GM18505 (cell line): ENCODE results near the gene SEMA6A.
"Not testable (repeated sequence)": the region's sequence is repeated elsewhere in the genome, so short reads cannot be mapped to it uniquely, and the experiment has no call there.

Experiments used
- ATAC-seq: cut with Tn5 transposase; IDR thresholded peaks from one replicate; pipeline ENCODE4 v1.9.1; 2021; ENCODE audit not compliant: unreplicated experiment
- POLR2A ChIP-seq: IDR thresholded peaks from 4 replicates; pipeline ENCODE4 v1.6.1; 2011; ENCODE audit warnings: borderline replicate concordance; ENCODE audit not compliant: insufficient read depth, insufficient read length; ENCODE audit errors: extremely low read depth

Gene SEMA6A

DNA sequence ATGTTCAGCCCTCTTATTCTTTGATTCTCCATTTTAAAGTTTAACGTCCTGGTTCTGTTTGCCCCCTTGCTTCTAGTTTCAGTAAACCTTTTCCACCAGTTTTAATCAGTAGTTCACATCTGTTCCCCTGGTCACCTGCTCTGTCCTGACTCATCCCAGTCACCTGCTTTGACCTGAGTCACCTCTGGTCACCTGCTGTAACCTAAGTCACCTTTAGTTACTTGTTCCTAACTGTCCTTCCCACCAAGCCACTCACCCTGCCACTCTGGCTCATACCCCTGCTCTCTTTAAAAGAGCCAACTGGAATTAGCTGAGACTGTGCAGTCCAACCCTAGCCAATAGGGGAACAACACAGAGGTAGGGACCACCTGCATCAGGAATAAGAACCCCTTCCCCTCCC lies 43.0 kb downstream of the SEMA6A start:
- ATAC-seq, result no peak
- TF ChIP-seq POLR2A, result no peak

DNA sequence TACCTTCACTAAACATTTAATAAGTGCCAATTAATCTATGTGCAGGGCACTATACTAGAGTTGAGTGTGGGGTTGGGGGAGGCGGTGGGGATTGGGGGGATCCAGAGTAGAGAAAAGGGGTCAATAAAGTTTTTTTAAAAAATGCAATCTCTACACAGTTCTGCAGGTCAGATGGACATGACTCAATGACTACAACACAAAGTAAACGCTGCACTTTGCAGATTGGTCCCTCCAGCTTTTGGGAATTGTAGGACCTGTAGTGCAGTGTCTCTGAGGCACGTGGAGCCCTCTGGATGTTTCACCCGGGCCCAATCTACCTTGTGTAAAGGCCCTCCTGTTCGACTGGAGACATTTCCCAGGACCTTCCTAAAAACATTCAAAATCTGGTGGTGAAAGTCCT lies 43.5 kb downstream of the SEMA6A start:
- no peak for ATAC-seq
- TF ChIP-seq POLR2A, result no peak

DNA sequence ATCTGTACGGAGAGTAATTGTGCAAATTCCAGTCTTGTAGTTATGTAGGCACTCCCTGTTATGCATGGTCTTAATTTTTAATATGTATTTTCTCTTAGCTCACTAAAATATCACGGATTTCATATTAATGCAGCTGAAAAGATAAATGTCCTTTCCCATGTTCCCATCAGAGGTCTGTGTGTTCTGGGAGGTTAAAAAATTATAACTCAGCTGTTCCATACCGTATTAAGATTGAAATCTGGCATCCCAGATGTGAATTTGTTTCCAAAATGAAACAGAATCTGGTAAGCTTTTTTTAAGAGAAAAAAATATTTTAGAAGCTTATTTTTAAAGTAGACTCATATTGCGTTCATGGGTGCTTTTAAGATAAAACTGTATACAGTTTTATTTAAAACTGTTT lies 44.3 kb downstream of the SEMA6A start:
- no peak for ATAC-seq
- TF ChIP-seq POLR2A, result no peak

DNA sequence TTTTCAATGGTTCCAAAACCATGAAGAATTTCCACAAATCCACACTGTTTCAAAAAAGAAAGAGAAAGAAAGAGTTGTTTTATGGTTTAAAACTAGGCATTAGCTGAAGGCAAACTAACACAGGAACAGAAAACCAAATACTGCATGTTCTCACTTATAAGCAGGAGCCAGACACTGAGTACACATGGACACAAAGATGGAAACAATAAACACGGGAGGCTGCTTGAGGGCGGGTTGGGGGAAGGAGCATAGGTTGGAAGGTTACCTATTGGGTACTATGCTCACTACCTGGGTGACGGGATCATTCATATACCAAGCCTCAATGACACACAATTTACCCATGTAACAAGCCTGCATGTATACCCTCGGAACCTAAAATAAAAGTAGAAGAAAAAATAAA lies 45.0 kb downstream of the SEMA6A start:
- ATAC-seq, result no peak
- TF ChIP-seq POLR2A, result no peak

DNA sequence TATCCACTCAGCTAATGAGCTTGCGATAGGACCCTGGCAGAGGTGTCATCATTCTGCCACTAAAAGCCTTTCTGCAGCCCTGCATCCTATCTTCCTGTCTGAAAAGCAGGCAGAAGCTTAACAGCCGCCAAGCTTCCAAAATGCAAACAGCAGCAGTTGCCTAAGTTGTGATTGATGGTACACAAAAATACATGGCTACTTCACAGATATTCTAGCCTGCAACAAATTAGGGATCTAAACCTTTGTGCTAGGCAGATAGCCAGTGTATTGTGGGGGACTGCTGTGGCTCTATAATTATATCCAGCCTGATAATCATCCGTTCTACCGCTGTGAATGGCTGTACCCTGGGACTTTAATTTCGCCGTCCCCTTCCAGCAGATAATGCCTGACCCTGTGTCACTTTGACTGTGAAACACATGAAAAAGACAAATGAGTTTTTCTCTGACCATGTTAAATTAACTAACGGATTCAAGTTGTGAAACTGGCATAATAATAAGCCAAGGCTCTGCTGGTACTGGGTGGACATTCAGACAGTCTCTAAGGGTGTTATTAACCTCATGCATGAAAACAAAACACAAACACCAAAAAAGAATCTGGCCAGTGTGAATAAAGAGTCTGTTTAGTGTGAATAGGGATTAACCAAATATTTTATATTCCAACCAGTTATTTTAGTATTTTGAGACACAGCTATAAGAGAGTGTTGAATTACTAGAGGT lies 45.9 kb downstream of the SEMA6A start:
- no peak for TF ChIP-seq POLR2A
- ATAC-seq, result no peak

DNA sequence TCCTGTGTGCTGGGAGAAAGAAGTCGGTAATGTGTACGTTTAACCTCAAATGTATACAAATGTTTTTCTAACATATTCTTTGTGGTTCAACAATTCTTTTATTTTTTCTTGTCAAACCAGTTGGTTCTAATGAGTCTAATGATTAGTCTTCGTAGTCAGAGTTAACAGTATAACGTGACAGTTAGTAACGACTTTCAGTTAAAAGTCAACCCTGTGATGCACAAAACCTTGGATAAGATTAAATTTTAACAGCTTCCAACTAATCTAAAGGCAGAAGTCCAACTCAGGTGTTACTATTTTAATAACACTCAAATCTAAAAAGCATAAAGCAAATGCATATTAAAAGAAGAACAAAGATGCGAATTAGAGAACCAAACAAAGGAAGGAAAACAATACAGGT lies 47.0 kb downstream of the SEMA6A start:
- TF ChIP-seq POLR2A, result no peak
- no peak for ATAC-seq

DNA sequence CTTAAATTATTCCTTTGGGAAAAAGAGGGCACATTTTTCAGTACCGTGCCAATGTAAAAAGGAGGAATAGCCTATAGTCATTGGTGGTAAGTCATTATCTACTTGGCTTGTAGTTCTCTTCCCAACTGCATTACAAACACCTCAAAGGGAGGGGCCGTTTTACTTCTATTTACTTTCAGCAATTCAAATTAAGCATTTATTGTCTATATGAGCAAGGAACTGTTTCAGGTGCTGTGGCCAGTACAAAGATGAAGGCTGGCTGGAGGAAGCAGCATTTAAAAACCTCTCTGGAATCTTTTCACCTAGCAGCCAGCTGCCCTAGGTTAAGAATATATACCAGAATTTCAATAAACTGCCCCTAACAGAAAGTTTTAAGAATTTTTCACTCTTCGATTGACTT lies 48.9 kb downstream of the SEMA6A start:
- TF ChIP-seq POLR2A, result no peak
- ATAC-seq, result no peak

DNA sequence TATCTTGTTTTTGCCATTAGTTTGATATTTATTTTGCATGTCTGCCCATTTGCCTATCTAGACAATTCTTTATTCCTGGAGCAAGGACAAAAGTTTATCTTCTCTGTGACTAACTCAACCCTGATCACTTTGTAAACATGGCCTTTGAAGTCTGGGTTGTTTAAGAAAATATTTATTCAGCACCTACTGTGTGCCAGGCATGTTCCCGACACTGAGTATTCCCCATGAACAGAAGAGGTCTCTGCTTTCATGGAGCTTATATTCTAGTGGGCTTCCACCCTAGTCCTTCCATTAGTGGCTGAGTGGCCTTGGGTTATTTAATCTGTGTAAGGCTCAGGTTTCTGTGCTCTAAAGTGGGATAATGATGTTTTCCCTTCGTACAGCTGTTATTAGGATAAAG lies 49.7 kb downstream of the SEMA6A start:
- no peak for TF ChIP-seq POLR2A
- no peak for ATAC-seq

DNA sequence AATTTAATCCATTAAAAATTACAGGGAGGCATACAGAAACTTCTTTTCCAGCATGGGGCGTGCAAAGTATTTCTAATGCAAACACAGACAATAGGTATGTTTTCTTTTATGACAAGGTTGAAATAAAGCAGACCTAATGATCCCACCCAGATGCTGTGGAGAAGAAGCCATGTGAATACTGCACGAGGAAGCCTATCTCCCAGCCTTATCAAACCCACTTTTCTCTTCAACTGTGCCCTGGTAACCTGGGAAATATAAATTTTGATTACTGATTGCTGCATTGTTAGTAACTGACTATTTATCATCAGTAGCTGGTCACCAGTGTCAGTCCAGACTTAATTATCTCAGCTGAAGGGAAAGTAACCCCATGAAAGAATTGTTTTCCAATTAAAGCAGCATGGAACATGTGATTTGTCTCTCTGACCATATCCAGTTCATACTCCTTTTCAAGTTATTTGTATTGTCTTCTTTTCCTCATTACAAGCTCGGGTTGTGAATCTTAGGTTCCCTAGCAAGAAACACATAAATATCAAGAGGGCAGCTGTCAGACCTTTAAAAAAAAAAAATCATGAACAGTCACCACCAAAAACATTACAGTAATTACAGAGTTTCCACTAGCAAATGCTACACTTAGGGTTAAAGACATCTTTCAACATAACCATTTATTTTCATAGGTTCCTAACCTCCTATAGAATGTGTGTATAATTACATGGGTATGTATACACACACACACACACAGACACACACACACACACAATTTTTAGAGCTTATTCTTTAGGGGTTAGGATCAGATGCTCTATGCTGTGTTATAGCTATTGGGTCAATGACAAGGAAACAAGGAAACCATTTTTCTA lies 50.3 kb downstream of the SEMA6A start:
- no peak for TF ChIP-seq POLR2A
- ATAC-seq, result no peak

DNA sequence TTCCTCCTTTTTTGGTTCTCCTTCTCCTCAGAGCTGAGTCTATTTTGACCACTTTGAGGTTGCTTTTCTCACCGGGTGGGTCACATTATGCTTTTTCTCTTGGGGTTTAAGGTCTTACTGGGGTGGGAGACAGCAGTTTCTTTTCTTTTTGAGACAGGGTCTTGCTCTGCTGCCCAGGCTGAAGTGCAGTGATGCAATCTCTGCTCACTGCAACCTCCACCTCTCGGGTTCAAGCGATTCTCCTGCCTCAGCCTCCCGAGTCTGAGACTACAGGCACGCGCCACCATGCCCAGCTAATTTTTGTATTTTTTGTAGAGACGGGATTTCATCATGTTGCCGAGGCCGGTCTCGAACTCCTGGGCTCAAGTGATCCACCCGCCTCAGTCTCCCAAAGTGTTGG lies 51.4 kb downstream of the SEMA6A start:
- not testable (repeated sequence) for ATAC-seq

DNA sequence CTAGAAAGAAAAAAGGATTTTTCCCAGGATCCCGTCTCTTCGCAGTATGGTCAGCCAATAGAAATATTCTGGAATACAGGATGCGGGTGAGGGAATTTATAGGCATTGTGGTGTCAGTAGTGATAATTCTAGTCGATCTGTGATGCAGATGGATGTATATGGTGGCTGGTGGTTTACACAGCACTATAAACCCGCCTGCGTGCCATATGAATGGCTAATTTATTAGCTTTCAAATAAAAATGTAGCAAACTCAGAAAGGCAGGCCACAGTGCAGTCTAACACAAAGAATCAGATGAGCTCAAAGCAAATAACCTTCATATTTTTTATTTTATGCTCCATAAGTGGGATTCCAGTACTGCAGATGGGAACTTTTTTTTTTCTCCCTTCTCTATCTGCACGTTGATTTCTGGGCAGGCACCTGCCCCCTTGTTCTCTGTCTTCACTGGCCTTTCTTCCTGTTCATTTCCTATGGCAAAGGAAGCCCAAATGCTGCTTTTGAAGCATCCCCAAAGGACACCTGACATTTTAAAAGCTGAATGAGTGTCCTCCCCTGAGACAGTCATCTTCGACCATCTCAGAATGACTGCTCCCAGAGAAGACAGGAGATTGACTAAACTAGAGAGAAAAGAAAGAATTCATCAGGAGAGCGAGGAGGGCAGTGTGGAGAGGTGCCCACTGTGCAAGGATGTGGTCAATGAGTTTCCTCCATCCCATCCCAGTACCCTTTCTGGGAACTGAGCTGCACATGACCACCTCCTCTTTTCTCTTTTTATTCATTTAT lies 52.1 kb downstream of the SEMA6A start:
- no peak for TF ChIP-seq POLR2A
- ATAC-seq, result no peak

DNA sequence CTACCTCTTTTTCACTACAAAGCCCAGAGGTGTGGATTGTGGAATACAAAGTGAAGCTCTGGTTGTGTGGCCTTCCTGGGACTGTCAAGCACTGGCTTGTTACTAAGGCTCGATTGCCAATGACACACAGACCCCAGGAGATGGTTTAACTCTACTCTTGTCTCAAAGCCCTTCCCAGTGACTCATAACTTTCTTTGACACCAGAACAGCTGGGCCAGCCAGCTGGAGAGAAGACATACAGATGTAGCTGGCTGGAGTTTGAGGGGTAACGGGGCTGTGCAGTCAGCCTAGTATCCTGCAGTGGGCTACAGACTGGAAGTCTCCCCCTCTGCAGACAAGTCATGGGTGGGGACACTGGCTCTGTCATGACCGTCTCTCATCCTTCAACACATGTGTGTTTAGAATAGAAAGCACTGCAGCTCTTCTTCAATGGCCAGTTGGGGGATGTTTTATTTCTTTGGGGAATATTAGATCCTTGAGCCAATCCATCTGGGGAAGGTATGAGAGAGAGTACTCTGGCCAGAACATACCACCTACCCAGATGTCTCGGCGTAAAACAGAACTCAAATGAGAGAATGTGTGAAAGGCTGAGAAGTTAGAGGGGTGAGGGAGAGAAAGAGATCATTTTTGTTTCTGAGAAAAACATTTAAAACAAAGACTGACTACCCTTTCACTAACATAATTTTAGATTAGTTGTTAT lies 53.3 kb downstream of the SEMA6A start:
- ATAC-seq, result peak; percentile 74
- no peak for TF ChIP-seq POLR2A

DNA sequence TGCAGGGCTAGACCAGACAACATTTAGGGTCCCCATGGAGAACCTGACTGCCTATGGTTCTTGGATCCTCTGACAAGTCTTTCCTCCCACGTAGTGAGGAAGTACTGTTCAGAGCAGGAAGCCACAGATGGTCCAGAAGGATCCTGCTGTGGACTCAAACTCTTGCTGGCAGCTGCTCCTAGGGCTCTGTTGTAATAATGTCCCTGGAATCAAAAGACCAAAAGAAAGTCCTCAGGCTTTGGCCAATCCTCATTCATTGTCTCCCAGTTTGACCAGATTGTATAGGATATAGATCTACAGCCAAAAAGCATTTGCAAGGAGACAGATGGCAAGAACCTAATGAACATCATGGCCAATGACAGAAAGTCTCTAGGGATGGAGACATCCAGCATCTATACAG lies 53.9 kb downstream of the SEMA6A start:
- TF ChIP-seq POLR2A, result no peak
- ATAC-seq, result no peak
